LoVo (cell line): Measurements from ENCODE around the gene SLC29A1.
"Not testable (repeated sequence)": the region's sequence is repeated elsewhere in the genome, so short reads cannot be mapped to it uniquely, and the experiment has no call there.

ENCODE experiments used
- DNase-seq: peaks from one replicate; pipeline ENCODE4 v3.0.0-alpha.2; 2016; ENCODE audit warnings: low spot score

The SLC29A1 gene

GRCh38 chr6:44222486-44223318 lies 693 bp upstream of the SLC29A1 start:
- DNase-seq, result no peak

DNA sequence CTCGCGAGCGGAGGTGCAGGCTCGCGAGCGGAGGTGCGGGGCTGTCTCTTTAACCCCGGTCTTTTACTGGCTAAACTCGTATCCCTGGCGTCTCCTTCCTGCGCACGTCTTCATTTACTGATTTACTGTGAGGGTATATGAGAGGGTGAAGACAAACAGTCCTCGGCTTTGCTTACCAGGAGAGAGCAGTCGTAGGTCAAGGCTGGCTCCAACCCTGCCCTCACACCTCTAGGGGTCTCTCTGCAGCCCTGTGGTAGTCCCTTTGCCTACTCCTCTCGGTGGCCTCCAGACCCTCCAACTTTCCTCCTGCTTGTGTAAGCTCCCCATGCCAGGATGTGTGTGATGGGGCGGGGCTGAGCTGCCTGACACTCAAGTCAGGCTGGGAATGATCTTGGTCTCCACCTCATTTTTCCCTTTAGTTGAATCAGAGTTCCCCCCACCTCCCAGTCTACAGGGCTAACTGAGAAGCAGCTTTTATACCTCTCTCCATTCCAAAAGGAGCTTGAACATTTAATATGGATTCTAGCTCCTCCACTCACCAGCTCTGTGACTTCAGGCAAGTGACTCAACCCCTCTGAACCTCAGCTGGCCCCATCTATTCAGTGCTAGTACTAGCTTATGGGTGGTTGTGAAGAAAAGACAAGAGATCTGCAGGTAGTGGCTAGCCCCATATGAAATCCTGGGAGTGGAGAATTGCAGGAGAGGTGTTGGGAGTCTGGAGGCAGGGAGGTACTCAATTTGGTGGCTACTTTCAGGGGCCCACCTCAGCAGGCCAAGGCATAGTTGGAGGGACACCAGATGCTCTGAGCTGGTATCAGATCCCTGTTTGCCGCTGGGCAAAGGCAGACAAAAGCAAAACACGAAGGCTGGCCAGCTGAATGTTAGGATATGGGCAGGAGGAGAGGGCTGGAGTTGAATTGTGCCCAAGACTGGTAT lies 902 bp downstream of the SLC29A1 start:
- DNase-seq, result peak; percentile 10

- DNase-seq, result no peak
Measured at GRCh38 chr6:44224965-44225305, 1.5 kb downstream of the SLC29A1 start.

DNA sequence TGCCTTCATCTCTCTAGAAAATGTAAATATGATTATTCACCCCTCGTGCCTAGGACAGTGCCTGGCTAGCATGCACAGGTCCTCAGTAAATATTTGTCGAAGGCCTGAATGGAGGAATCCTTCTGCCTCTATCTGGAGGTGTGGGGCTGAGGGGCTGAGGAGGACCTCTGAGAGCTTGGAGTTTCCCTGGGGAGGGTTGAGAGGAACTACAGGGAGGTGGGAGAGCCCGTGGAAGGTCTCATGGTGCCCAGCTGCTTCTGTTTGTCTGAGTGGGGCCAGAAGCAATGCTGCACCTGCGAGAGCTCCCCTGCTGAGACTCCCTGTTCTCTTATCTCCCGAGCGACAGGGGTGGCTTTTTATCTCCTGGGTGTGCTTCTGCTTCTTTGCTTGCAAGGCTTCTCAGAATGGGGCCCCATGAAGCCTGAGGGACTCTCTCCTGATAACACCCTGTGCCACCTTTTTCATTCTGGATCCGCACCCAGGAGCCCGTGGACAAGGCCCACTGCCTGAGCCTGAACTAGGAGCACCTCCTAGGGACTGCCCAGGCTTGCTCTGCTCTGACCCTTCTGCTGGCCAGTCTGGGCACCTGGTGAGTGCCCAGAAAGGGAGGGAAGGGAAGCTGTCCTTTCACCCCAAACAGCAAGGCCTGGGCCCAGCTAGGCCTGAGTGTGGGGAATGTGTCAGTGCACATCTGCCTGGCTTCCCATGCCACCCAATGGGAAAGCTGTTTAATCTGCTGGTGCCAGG lies 2.4 kb downstream of the SLC29A1 start:
- no peak for DNase-seq

DNA sequence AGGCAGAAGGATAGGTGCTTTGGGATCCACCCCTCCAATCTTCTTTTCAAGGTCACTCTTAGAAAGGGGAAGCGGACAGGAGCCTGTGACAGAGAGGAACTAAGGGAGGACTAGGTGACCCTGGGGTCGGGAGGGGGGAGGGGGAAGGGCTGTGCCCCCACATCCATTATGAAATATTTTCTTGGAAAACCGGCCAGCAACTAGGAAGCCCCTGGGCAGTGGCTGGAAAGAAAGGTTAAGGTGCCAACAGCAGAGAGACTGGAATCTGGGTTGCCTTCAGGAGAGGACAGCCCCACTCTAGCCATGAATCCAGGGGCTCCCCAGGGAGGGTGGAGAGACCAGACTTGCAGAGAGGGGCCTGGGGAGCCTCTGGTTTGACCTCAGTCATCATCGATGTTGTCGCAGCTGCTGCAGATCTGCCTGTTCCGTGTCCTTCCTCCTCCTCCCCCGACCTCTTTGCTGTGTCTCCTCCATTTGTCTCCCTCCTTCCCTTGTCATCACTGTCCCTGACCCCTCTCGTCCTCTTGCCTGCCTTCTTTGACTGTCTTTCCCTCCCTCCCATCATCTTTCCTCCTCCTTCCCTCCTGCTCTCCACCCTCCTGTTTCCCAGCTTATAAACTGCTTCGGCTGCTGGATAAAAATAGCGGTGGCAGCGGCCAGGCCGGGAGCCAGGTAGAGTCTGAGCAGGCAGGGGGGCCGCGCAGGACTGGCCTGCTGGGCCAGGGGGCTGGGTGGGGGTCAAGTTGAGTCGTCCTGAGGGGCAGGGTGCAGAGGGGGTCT lies 3.2 kb downstream of the SLC29A1 start:
- DNase-seq, result no peak

DNA sequence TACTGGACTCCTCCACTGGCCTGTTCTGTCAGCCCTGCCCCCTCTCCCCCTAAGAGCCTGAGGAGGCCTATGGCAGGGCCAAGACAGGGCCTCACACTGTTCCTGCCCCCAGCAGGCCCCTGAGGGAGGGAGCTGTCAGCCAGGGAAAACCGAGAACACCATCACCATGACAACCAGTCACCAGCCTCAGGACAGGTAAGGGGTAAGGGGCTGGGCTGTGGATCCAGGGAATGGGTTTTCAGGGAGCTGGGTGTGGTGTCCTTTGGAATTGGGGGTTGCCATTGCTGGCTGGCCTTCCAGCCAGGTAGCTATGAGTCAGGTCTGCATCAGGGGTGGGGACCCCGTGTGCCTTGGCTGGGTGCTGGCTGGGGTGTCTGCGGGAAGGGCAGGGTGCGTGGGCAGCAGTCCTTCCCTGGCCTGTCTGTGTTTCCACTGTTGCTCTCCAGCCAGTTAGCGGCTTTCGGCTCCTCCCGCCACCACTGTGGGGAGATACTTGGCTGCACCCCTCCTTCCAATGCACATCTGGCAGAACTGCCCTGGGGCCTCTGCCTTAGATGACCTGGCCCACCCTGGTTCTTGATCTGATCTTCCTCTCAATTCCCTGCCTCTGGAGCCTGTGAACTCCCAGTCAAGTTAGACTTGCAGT lies 3.9 kb downstream of the SLC29A1 start:
- DNase-seq, result no peak

DNA sequence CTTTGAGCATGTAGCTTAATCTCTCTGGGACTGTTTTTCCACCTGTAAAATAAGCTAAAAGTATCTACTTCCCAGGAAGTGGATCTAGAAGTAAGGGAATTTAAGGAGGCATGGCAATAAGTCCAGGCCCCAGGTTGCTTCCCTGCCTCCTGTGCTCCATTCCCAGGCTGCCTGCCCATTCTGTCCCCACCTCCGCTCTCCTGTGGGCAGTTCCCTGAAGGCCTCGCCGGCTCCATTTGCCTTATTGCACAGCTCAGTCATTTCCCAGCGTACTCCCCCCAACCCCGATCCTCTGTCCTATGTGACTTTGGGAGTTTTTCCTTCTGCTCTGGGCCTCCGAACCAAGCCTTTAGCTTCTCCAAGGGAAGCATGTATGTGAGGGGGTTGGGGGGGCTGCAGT lies 4.6 kb downstream of the SLC29A1 start:
- DNase-seq, result no peak

DNA sequence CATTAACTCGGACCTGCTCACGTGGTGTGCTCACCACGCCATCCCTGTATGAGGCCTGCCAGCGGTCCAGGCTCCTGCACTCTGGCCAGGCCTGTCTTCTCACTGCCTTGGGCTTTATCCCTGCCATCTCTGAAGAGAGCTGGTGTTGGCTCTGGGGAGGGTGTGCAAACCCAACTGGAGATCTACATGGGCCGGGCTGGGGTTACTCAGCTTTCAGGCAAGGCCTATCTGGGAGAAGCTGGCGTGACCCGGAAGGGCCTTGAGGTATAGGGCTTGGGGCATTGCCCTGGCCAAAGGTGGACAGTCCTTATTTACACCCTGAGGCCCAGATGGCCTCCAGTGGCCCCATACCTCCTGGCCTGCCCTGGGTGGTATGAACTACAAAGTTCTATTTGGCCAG lies 5.0 kb downstream of the SLC29A1 start:
- no peak for DNase-seq

GRCh38 chr6:44228836-44229235 lies 5.4 kb downstream of the SLC29A1 start:
- DNase-seq, result no peak

DNA sequence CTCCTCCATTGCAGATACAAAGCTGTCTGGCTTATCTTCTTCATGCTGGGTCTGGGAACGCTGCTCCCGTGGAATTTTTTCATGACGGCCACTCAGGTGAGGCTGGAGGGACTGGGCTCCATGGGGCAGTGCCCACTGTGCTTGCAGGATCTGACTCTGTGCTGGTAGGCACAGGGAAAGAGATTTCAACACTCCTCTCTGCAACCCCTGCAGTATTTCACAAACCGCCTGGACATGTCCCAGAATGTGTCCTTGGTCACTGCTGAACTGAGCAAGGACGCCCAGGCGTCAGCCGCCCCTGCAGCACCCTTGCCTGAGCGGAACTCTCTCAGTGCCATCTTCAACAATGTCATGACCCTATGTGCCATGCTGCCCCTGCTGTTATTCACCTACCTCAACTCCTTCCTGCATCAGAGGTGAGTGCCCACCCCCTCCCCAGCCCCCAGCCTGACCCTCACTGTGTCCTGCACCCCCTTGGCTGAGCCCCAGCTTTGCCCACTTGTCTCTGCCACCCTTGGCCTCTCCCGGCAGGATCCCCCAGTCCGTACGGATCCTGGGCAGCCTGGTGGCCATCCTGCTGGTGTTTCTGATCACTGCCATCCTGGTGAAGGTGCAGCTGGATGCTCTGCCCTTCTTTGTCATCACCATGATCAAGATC lies 6.1 kb downstream of the SLC29A1 start:
- DNase-seq, result no peak

DNA sequence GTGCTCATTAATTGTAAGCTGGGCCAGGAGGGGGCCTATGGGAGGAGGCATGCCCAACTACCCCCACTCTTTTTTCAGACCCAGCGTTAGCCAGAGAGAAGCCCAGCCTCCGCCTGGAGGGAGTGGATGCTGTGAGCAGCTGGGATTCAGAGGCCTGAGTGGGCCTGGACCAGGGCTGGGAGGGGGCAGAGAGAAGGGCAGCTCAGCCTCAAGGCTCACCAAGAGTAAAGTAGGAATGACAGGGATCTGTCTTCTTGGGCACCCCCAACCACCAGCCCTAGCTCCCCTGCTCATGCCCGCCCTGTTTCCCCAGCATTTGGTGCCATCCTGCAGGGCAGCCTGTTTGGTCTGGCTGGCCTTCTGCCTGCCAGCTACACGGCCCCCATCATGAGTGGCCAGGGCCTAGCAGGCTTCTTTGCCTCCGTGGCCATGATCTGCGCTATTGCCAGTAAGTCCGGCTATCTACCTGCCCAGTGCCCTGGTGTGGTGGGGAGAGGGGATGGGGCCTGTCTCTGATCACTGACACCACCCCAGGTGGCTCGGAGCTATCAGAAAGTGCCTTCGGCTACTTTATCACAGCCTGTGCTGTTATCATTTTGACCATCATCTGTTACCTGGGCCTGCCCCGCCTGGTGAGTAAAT lies 6.8 kb downstream of the SLC29A1 start:
- DNase-seq, result no peak

DNA sequence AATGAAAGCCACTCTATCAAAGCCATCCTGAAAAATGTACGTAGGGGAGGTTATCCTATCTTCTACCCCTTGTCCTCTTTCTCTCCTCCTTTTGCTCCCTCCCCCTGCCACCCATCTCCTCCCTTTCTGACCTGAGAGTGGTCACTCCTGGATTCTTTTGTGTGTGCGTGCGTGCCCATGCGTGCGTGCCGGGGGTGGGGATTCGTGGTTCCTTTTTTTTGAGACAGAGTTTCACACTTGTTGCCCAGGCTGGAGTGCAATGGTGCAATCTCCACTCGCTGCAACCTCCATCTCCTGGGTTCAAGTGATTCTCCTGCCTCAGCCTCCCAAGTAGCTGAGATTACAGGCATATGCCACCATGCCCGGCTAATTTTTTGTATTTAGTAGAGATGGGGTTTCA lies 8.0 kb downstream of the SLC29A1 start:
- DNase-seq, result not testable (repeated sequence)

- no peak for DNase-seq
Measured at GRCh38 chr6:44232676-44233566, 9.5 kb downstream of the SLC29A1 start.

- no peak for DNase-seq
Measured at GRCh38 chr6:44233567-44234100, 10.2 kb downstream of the SLC29A1 start.

DNA sequence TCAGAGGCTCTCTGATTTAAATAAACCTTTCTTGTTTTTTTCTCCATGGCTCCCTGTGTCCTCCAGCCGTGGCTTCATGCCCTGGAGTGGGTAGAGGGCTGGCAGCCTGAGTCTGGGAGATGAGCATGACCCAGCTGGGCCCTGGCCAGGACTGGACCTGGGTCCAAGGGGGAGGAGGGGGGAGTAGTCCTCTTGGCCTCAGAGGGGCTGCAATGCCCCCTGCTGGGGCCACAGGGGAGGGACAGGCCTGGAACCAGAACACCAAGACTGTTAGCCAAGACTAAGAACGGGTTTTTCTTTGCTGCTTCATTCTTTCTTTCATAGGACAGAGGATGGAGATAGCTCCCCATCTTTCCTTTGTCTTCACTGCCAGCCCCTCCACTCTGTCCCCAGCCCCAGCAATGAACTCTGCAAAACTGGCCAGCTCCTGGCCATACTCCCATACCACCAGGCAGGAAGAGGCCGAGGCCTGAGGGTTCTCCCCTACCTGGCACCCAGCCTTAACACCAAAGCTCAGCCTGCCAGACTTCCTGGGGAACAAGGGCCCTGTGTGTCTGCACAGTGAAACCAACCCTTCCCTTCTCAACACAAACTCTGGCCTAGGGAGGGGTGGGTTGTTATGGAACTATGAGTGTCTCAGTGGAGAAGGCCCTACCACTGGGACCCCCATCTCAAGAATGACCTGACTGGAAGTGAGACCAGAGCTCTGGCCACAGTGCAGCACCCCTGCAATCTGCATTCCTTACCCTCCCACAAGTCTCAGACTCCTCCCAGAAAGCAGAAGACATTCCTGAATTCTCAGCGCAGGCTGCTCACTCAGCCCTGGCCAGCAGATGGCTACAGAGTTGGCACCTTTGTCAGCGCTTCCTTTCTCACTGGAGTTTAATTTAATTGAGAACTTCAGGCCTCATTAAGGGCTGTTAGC lies 11.0 kb downstream of the SLC29A1 start:
- DNase-seq, result no peak

GRCh38 chr6:44235269-44235668 lies 11.9 kb downstream of the SLC29A1 start:
- no peak for DNase-seq

DNA sequence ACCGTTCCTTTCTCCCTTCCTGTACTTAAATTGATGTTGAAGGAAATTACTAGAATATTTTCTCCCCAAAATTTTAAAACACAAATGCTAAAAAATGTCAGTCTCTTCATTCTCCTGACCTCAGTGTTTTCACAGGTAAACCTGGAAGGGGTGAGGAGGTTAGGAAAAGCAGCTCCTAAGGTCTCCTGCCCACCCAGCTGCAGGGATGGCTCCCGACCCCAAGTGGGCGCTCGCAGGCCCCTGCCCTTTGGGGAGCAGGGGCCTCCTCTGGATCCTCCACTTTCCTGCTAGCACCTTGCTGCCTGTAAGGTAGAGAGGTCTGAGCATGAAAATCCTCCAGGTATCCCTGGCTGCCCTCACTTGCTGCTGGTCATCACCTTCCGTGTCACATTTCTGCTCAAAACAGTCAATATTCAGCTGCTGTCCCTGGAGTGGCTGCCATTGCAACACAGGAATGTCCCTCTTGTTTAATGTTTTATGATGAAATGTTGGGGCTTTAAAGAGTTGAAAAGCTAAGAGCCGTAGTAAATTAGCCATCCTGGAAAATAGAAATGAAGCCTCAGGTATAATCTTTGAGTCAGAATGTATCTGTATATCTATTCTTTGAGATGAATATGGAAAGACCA lies 12.6 kb downstream of the SLC29A1 start:
- DNase-seq, result no peak
